PC-9 (cell line): ENCODE results near the gene ADARB2. TPM values are rescaled to one million over a fixed set of nuclear protein-coding genes. Genes with fewer than 3 reads are reported as not detected.

Experiments
- BruUV-seq: library from RNA; stranded (reverse); fragments of 400-500 nt; replicated peaks from 2 replicates; lab custom pipeline; 2021; lab: Mats Ljungman, UMichigan
- CTCF ChIA-PET: fragments of 300-600 bp; sonication (Branson Sonifier 250); formaldehyde crosslinking; loops from one replicate; lab custom pipeline; 2022; ENCODE audit warnings: antibody characterized with exemption; lab: Charles Lee
- POLR2A ChIA-PET: fragments of 300-600 bp; sonication (Branson Sonifier 250); formaldehyde crosslinking; loops from one replicate; lab custom pipeline; 2022; ENCODE audit warnings: antibody characterized with exemption; ENCODE audit not compliant: unreplicated experiment; lab: Charles Lee
- DNase-seq, 2 experiments: peaks; one replicate each; pipeline versions ENCODE4 v3.0.0 to v3.0.0-alpha.2; 2015 to 2022; ENCODE audit warnings: mixed read lengths in 1 of 2
- H2AFZ ChIP-seq: fragments of 200-600 bp; sonication (generic); 2 replicates; pipeline ENCODE4 v1.8.1; 2017; ENCODE audit warnings: antibody characterized with exemption
- H3F3A ChIP-seq: fragments of 200-600 bp; sonication (generic); 2 replicates; pipeline ENCODE4 v1.8.1; 2017; ENCODE audit warnings: antibody characterized with exemption, mild to moderate bottlenecking, low read depth; ENCODE audit not compliant: insufficient read depth
- H3K27ac ChIP-seq: fragments of 200-600 bp; sonication (generic); 2 replicates; pipeline ENCODE4 v1.6.1; 2016; ENCODE audit warnings: mixed run types
- H3K27me3 ChIP-seq: fragments of 200-600 bp; sonication (generic); 2 replicates; pipeline ENCODE4 v1.6.1; 2016; ENCODE audit warnings: low read depth, mixed run types; ENCODE audit not compliant: insufficient read depth
- H3K36me3 ChIP-seq: fragments of 200-600 bp; sonication (generic); 2 replicates; pipeline ENCODE4 v1.6.1; 2016; ENCODE audit warnings: low read depth, mixed run types
- H3K4me1 ChIP-seq: fragments of 200-600 bp; sonication (generic); replicated peaks from 2 replicates; pipeline ENCODE4 v1.6.1; 2016; ENCODE audit warnings: mixed run types; ENCODE audit not compliant: insufficient read depth
- H3K4me2 ChIP-seq: fragments of 200-600 bp; sonication (generic); 2 replicates; pipeline ENCODE4 v1.6.1; 2017; ENCODE audit warnings: mixed run types
- H3K4me3 ChIP-seq: fragments of 200-600 bp; sonication (generic); 2 replicates; pipeline ENCODE4 v1.6.1; 2016; ENCODE audit warnings: mixed run types
- H3K79me2 ChIP-seq: fragments of 200-600 bp; sonication (generic); 2 replicates; pipeline ENCODE4 v1.6.1; 2017; ENCODE audit warnings: low read depth, mixed run types
- H3K9me2 ChIP-seq: fragments of 200-600 bp; sonication (generic); 2 replicates; pipeline ENCODE4 v1.8.1; 2017; ENCODE audit warnings: mild to moderate bottlenecking; ENCODE audit not compliant: insufficient read depth
- H3K9me3 ChIP-seq: fragments of 200-600 bp; sonication (generic); 2 replicates; pipeline ENCODE4 v1.8.1; 2016; ENCODE audit warnings: low read depth; ENCODE audit not compliant: insufficient read depth
- H4K20me1 ChIP-seq: fragments of 200-600 bp; sonication (generic); 2 replicates; pipeline ENCODE4 v1.8.1; 2017; ENCODE audit not compliant: insufficient read depth
- EZH2 ChIP-seq: fragments of 200-600 bp; sonication (generic); IDR thresholded peaks from 2 replicates; pipeline ENCODE4 v1.8.0; 2017; ENCODE audit warnings: antibody characterized with exemption, low read depth
- intact Hi-C: fragments of 100-400 bp; cut with micrococcal nuclease; formaldehyde crosslinking; loops from one replicate; pipeline ENCODE4 v1.10.0; 2022; ENCODE audit not compliant: unreplicated experiment
- total RNA-seq: library from RNA; stranded (reverse); gene quantifications from 2 replicates; pipeline ENCODE4 v1.2.3, GENCODE V29; 2021
- TF ChIP-seq, protein P1 (sequence below): fragments of 200-600 bp; sonication (generic); conservative IDR thresholded peaks from 2 replicates; pipeline ENCODE4 v1.6.1; 2017; ENCODE audit warnings: mixed run types, antibody characterized with exemption, mild to moderate bottlenecking, moderate library complexity

The ADARB2 gene
- total RNA-seq, 1 experiment from 2014 or later: not detected

DNA sequence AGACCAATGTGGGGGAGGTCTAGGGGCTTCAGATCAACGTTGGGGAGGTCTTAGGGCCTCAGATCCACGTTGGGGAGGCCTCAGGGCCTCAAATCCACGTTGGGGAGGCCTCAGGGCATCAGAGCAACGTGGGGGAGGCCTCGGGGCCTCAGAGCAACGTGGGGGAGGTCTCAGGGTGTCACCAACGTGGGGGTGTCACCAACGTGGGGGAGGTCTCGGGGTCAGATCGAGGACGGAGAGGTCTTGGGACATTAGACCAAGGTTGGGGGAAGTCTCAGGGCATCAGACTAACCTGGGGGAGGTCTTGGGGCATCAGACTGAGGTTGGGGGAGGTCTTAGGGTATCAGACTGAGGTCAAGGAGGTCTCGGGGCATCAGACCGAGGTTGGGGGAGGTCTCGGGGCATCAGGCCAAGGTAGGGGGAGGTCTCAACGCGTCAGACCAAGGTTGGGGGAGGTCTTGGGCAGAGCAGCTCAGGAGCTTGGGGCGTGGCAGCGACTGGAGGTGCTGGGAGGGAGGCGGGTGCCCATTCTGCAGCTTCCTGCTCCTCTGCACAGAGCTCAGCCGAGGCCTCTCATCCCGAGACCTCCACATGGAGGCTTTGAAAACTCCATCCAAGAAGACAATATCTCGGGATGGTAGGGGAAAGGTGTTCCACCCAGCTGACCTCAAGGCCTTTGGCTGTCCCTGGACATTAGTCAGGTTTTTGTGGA is 521.3 kb downstream of the ADARB2 start:
- TF ChIP-seq EZH2: no peak
- TF ChIP-seq, protein P1, sequence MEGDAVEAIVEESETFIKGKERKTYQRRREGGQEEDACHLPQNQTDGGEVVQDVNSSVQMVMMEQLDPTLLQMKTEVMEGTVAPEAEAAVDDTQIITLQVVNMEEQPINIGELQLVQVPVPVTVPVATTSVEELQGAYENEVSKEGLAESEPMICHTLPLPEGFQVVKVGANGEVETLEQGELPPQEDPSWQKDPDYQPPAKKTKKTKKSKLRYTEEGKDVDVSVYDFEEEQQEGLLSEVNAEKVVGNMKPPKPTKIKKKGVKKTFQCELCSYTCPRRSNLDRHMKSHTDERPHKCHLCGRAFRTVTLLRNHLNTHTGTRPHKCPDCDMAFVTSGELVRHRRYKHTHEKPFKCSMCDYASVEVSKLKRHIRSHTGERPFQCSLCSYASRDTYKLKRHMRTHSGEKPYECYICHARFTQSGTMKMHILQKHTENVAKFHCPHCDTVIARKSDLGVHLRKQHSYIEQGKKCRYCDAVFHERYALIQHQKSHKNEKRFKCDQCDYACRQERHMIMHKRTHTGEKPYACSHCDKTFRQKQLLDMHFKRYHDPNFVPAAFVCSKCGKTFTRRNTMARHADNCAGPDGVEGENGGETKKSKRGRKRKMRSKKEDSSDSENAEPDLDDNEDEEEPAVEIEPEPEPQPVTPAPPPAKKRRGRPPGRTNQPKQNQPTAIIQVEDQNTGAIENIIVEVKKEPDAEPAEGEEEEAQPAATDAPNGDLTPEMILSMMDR: no peak
- Histone ChIP-seq H3K9me2 (no peaks in the 10 kb centered on the region), H3F3A (no peaks in the 10 kb centered on the region), H3K27ac (no peak overlapping the region), H3K4me2 (no peak overlapping the region), H2AFZ (no peak overlapping the region), H3K4me1 (no peaks in the 10 kb centered on the region), H3K27me3 (peaks cover 54% of the 10 kb centered on the region), H3K79me2 (no peaks in the 10 kb centered on the region), H3K36me3 (no peaks in the 10 kb centered on the region), H4K20me1 (no peaks in the 10 kb centered on the region), H3K9me3 (no peaks in the 10 kb centered on the region), H3K4me3 (no peak overlapping the region)
- CTCF ChIA-PET: no interaction called here
- no TSS peak for BruUV-seq
- DNase-seq: no peak
- POLR2A ChIA-PET: no interaction called here
- intact Hi-C loops: no loop called here

DNA sequence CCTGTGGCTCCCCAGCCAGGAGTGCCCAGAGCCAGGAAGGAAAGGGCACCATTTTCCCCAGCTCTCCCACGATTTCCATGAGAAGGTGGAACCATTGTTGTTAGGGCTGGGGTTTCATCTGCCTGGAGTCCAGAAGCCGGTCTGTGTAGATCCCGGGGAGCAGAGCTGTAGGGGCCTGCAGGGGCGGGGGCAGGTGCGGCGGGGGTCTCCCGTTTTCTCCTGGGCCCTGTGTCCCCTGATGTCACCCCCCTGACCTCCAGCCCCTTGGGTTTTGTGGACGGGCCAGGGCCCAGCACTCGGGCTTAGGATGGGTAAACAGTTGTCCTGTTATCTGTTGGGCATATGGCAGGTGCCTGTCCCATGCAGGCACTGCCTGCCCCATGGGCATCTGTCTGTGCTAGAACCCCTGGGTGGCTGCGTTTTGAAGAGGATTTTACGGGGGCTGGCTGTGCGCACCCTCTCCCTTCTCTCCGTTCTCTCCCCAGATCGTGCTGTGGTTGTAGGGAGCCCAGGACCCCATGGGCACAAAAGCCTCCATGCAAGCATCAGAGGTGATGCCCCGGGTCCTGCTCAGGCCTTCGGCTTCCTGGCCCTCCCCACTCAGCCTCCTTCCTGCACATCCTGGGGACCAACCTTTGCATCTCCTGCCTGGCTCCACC is 522.3 kb downstream of the ADARB2 start:
- Histone ChIP-seq H3K27me3 (peaks cover 64% of the 10 kb centered on the region), H3K27ac (no peak overlapping the region), H3K4me3 (no peak overlapping the region), H3F3A (no peaks in the 10 kb centered on the region), H3K79me2 (no peaks in the 10 kb centered on the region), H2AFZ (no peak overlapping the region), H3K4me2 (no peak overlapping the region), H3K4me1 (no peaks in the 10 kb centered on the region), H3K9me2 (no peaks in the 10 kb centered on the region), H3K36me3 (no peaks in the 10 kb centered on the region), H3K9me3 (no peaks in the 10 kb centered on the region), H4K20me1 (no peaks in the 10 kb centered on the region)
- intact Hi-C loops: no loop called here
- no TSS peak for BruUV-seq
- ChIA-PET POLR2A (no interaction called here), CTCF (no interaction called here)
- no peak for DNase-seq
- TF ChIP-seq EZH2: no peak
- TF ChIP-seq, protein P1: no peak

DNA sequence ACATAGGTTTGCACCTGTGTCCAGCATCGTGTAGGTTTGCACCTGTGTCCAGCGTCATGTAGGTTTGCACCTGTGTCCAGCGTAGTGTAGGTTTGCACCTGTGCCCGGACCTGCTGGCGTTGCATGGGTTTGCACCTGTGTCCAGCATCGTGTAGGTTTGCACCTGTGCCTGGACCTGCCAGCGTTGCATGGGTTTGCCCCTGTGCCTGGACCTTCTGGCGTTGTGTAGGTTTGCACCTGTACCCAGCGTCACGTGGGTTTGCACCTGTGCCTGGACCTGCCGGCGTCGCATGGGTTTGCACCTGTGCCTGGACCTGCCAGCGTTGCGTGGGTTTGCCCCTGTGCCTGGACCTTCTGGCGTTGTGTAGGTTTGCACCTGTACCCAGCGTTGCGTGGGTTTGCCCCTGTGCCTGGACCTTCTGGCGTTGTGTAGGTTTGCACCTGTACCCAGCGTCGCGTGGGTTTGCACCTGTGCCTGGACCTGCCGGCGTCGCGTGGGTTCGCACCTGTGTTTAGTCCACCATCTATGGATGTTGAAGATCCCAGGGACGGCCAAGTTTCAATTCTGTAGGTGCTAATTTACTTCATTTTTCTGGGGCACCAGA is 523.2 kb downstream of the ADARB2 start:
- no peaks in the 10 kb centered on the region for H4K20me1 ChIP-seq
- no peak overlapping the region for H3K4me2 ChIP-seq
- no peaks in the 10 kb centered on the region for H3K79me2 ChIP-seq
- TF ChIP-seq EZH2: no peak
- TF ChIP-seq, protein P1: no peak
- no peaks in the 10 kb centered on the region for H3F3A ChIP-seq
- intact Hi-C loops: no loop called here
- peaks cover 69% of the 10 kb centered on the region for H3K27me3 ChIP-seq
- no peak overlapping the region for H2AFZ ChIP-seq
- H3K4me1 ChIP-seq: no peaks in the 10 kb centered on the region
- CTCF ChIA-PET: no interaction called here
- BruUV-seq: no TSS peak
- POLR2A ChIA-PET: no interaction called here
- H3K27ac ChIP-seq: no peak overlapping the region
- no peaks in the 10 kb centered on the region for H3K9me3 ChIP-seq
- H3K4me3 ChIP-seq: no peak overlapping the region
- H3K9me2 ChIP-seq: no peaks in the 10 kb centered on the region
- no peak for DNase-seq
- no peaks in the 10 kb centered on the region for H3K36me3 ChIP-seq
